Ramos (cell line): ENCODE measurements around the gene CASZ1.

Experiments used
- in situ Hi-C: fragments of 300-500 bp; cut with MboI; formaldehyde crosslinking; loops from one replicate; pipeline ENCODE4 v1.14.3; 2022; ENCODE audit warnings: low sequenced_read_pairs; ENCODE audit not compliant: unreplicated experiment

Gene CASZ1

DNA sequence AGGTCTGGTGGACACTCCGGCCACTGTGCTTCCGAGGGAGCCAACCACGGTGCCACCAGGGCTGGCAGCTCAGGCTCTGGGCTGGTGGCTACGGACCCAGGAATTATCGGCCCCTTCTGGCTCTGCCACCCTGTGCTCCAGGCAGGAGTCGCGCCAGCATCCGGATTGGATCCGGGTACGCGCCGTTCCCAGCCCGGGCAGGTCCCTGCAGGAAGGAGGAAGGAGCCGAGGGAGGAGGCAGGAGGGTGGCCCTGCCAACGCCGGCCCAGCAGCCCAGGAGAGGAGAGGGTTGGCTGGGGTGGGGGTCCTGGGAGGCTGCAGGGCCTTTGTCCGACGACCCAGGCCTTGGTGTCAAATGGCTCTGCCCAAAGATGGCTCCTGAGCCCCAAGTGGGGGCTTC is 160.5 kb downstream of the CASZ1 start:
- in situ Hi-C loops, result no loop called here

DNA sequence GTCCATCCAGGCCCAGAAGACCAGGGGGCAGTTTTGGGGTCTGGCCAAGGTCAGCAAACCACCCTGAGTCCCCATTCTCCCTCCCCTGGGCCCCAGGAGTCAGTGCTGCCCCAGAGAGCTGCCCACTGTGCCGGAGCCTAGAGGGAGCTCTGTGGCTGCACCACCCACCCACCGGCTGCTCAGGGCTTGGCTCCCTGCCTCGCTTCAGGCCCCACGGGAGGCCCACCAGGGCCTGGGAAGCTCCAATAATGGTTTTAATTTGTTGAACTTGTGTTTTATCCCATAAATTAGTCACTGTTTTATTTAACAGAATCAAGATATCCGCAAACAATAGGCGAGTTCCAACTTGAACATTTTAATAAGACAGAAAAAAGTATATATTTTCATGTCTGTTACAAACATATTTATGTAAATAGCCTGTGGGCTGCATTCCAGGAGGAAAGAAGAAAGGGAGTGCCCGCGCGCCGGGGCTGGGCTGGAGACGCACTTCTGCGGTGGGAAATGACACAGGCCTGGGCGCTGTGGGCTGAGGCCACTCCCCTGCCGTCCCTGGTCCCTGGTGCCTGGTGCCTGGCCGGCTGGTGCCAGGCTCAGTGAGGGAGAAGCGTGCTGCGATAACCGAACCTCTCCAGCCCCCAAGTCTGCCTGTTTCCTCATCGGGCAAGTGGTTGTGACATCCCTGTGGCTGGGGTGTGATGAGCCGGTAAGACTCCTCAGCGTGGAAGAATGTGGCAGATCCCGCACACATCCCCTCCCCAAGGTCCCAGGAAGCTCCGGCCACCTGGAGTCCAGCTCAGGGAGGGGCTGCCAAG is 161.2 kb downstream of the CASZ1 start:
- in situ Hi-C loops, result no loop called here

DNA sequence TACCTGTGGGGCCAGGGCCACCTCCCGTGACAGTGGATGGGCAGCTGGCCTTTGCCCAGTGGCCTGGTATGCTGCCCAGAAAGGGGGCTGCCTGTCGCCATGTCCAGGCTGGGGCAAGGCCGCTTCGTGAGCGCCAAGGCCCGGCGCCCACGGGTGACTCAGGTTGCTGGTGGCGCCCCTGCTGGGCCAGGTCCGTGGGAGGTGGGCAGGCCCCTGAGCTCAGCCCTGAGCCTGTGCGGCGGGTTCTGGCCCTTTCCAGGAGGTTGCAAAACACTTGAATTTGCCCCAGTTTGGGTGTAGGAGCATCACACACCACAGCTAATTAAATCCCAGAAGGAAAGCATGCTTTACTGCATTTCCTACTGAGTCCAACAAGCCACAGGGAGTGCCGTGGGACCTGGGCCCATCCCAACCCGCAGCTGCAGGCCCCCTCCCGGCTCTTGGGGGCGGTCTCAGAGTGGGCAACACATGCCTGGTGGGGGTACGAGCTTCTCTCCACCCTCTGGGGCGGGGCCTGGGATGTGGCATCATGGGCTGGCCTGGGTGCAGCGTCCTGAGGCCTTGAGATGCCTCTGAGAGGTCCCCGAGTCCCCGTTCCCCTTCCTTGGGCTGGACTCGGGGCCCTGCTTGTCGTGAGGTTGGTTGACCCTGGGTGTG is 161.9 kb downstream of the CASZ1 start:
- in situ Hi-C loops, result no loop called here

DNA sequence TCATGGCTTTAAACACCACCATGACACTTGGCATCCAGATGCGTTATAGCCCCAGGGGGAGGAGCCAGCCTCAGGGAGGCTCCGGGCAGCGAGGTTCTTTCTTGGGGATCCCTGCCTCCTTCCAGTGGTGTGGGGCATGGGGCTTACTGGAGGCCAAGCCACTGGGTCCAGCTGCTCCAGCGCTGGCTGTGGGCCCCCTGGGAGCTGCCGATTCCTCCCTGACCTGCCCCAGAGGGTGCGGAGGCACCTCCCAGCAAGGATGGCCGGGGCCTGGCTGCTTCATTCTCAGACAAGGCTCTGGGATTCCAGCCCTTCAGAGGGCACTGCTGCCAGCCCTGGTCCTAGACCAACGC is 162.4 kb downstream of the CASZ1 start:
- in situ Hi-C loops, result no loop called here

DNA sequence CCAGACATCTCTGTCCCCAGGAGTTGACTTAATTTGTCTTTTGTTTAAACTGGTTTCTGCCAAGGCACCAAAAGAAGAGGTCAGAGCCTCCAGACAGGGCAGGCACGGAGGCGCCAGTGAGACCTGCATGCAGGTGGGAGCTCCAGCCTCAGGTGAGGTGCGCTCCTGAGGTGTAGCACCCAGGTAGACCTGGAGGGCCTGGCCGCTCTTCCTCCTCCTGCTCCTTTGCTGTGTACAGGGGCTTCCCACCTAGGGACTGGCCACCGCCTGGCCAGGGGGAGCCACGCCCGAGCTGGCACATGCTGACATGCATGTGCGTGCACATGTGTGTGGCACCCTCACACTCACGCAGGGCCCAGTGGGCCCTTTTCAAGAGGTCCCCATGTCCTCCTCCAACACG is 163.0 kb downstream of the CASZ1 start:
- in situ Hi-C loops, result no loop called here

DNA sequence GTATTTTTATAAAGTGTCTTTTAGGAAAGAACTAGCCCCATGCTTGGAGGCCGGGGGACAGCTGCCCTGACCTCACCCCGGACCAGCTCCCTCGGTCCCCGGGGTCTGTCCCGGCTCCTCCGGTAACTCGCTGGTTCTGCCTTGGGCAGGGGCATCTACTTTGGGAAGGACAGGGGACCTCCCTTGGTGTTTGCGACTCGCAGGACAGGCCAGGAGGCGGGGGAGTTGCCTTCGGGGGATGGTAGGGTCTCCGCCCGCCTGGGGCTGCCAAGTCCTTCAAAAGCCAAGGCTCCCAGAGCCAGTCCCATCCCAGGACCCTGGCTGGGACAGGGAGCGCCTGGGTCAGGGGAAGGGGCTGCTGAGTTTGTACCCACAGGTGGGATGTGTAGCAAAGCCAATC is 163.8 kb downstream of the CASZ1 start:
- in situ Hi-C loops, result no loop called here

DNA sequence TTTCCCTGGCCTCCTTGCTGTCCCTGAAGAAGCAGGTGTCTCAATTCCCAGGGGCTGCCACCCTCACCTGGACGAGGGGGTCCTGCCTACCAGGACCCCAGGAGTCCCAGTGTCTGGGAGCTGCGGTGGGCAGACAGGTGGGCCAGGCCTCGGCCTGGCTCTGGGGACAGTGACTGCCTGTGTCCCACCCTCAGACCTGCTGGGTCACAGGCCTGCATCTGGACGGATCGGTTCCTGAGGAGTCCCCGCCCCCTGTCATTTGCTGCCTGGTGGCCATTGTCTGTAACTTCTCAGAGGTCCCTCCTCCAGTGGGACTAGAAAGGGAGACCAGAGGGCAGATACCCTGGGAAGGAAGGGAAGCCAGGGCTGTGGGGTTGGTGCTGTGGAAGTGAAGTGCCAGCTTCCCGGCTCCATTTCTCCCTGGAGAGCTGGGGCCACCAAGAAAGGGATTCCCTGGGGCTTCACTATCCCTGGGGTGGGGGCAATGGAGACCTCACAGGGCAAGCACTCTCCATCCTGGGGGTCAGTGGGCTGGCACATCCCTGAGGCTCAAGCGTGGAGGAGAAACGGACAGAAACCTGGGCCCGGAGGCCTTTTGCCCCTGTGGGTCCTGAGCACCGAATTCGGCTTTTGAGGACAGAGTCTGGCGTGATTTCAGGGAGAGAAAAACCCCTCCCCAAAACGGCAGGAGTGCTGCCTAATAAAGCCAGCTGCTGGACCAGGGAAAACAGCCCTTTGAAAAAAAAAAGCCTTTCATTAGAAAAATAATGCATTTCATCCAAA is 164.4 kb downstream of the CASZ1 start:
- in situ Hi-C loops, result no loop called here

DNA sequence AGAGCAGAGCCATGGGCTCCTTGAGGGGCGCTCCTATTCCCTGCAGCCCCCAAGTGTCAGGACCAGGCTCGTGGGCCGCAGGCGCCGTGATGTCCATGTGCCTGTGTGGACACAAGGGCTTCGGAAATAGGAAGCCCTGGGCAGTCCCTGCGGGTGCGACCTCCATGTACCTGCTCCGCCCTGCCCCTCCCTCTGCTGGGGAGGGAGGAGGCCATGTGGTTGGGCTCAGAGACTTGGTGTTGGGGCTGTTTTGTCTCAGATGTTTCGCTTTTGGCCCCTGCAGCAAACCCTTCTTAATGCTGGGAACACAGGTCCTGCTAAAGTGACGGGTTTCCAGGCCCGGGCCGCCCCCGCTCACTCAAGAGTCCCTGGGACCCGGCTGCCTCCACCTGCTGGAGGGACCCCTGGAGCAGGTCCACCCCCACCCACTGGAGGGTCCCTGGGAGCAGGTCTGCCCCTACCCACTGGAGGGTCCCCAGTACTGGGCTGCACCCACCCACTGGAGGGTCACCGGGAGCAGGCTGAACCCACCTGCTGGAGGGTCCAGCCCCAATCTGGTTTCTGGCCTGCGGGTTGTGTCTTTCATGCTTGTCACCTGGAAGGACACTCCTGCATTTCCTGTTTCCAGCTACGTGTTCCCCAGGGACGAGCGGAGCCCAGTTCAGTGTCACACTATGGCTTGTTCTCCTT is 165.2 kb downstream of the CASZ1 start:
- in situ Hi-C loops, result no loop called here

DNA sequence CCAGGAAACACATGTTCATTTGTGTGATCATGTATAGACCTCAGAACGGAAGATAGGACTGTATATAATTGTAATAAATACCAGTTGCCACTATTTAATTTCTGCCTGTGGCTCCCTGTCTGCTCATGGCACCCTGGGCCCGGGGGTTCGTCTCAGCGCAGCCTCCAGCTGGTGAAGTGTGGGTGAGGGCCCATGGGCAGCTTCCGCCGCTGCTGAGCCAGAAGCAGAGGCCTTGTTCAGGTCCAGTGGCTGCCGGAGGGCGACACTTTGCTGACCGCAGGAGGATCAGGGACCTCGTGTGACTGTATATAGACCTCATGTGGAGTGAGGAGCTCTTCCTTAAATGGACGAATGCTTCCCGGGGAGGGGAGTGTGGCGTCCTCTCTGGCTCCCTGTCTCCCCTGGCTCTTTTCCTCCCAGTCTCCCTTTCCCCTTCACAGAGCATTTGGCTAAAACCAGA is 165.8 kb downstream of the CASZ1 start:
- in situ Hi-C loops, result no loop called here

DNA sequence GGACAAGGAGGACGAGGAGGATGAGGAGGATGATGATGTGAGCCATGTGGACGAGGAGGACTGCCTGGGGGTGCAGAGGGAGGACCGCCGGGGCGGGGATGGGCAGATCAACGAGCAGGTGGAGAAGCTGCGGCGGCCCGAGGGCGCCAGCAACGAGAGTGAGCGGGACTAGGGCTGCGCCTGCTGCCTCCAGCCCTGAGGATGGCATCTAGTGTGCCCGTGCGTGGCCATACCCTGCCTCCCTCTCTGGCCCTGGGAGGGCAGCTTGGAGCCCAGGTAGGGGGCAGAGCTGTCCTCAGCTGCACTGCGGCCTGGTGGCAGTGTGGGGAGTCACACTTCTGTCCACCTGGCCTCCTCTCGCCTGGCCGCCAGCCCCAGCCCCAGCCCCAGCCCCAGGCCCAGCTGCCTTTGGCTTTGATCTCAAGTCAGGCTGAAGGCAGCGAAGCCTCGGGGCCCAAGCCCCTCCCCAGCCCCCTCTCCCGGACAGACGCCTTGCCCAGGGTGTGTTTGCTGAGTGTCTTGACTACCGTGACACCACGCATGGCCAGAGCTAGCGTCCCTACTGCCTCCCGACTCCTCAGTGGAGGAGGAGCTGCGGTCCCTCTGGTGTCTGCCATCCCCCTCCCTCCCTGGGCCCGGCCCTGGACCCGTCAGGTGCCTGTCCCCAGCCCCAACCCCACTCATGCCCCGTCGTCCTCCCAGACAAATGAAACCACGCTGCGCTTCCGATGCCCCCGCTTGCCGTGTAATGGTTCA is 166.5 kb downstream of the CASZ1 start:
- in situ Hi-C loops, result no loop called here

DNA sequence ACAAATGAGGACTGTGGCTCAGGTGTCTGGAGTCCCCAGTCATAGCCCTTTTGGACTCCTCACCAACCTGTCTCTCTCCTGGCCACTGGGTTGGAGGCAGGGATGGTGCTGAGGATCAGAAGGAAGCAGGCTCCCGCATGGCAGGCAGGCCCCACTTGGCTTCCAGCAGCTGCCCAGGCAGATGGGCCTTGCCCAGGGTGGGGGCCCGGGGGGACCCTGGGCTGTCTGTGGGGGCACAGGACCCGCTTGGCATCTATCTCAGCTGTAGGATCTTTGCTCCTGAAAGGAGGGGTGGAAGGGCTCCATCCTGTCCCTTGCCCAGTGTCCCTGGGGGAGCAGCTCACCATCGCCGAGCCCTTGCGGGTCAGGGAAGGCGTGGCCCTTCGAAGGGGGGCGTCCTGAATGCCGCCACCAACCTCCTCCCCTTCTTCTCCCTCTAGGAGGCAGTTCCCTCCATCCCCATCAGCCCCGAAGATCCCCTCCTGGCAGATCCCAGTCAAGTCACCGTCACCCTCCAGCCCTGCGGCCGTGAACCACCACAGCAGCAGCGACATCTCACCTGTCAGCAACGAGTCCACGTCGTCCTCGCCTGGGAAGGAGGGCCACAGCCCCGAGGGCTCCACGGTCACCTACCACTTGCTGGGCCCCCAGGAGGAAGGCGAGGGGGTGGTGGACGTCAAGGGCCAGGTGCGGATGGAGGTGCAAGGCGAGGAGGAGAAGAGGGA is 167.2 kb downstream of the CASZ1 start:
- in situ Hi-C loops, result no loop called here

DNA sequence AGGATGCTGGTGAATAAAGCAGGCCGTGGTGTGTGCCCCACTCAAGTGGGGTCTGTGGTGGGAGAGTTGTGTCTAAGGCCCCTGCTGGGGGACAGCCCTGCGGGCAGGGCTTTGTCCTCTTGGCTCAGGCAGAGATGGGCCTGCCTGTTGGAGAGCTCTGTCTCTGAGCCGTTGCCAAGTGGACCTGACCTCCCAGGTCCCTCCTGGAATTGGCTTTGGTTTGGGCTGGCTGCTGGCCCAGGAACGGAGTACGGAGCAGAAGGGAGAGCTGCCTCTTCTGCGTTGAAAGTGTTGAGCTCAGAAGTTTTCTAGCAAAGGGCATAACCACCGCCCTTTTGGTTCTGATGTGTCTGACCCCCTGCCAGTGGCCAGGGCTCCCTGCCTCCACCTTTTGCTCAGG is 167.8 kb downstream of the CASZ1 start:
- in situ Hi-C loops, result no loop called here

DNA sequence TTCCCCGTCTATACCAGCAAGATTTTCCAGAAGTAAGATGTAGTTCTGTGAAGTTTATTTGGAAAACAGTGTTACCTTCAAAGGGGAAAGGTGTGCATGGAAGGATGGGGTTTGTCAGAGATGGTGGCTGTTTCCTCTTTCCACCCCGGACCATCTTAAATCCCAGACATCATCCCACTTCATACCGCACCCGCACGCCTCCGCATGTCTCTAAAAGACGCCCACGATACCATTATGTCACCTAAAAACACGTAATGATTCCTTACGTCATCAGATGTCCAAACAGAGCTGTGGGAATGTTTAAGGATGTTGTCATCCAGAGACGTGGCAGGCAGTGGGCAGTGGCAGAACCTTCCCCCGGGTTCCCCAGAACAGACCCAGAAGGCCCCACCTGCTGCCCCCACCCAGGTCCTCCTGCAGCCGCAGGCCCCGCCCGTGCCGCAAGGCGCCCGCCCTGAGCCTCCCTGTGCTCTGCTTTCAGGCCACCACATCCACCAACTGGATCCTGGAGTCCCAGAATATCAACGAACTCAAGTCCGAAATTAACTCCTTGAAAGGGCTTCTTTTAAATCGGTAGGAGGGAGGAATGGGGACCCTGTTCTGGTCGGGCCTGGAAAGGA is 169.5 kb downstream of the CASZ1 start:
- in situ Hi-C loops, result no loop called here

DNA sequence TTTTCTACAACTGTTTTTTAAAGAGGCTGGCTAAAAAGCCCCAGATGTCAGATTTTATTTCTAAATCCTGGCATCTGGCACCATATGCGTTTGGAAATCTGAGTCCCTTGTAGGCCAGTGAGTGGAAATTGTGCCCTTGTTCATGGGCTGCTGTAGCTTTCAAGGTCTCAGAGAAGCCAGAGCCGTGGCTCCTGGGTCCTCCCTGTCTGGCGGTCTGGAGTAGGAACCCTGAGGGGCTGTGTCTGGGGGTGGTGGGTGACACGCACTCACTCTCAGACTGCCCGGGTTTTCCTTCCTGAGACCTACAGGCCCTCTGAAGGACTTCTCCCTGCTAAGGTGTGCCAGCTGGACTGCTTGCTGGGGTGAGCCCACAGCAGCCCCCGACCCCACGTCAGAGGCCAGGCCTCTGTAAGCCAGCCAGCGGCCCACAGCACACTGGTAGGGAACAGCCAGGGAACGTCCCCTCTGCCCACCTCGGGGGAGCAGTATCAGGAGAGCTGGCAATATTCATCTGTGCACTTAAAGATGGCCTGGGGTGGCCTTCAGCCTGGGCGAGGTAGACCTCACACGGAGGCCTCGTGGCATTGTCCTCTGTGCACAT is 170.2 kb downstream of the CASZ1 start:
- in situ Hi-C loops, result no loop called here

DNA sequence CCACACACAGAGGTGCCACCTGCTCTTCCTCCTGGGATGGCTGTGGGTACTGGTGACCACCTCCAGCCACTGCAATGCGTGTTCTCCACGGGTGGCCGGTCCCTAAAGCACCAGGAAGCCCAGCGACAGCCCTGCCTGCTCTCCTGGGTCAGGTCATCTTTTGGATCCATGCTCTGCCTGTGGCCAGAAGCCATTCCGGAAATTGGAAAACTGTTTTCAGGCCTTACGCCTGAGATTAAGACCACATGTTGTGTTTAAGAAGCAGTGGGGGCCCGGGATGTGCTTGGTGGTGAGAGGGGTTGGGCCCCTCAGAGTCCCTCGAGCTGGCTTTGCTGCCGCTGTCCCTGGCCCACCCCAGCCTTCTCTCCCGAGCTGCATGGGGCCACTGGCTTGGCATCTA is 170.9 kb downstream of the CASZ1 start:
- in situ Hi-C loops, result no loop called here

DNA sequence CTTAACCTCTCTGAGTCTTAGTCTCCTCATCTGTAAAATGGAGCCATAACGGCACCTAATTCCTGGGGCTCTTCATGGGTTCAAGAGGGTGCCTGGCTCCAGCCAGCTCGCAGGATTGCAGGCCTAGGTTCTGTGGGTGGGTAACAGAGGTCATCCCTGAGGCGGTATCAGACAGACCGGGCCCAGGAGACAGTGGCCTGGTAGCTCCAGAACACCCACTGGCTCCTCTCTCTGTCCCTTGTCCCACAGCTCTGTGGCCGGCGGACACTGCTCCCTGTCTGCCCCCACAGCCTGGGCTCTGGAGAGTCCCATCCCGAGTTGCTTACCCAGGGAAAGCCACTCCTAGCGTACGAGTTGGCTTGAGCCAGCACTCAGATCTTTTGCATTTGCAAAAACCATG is 171.4 kb downstream of the CASZ1 start:
- in situ Hi-C loops, result no loop called here

DNA sequence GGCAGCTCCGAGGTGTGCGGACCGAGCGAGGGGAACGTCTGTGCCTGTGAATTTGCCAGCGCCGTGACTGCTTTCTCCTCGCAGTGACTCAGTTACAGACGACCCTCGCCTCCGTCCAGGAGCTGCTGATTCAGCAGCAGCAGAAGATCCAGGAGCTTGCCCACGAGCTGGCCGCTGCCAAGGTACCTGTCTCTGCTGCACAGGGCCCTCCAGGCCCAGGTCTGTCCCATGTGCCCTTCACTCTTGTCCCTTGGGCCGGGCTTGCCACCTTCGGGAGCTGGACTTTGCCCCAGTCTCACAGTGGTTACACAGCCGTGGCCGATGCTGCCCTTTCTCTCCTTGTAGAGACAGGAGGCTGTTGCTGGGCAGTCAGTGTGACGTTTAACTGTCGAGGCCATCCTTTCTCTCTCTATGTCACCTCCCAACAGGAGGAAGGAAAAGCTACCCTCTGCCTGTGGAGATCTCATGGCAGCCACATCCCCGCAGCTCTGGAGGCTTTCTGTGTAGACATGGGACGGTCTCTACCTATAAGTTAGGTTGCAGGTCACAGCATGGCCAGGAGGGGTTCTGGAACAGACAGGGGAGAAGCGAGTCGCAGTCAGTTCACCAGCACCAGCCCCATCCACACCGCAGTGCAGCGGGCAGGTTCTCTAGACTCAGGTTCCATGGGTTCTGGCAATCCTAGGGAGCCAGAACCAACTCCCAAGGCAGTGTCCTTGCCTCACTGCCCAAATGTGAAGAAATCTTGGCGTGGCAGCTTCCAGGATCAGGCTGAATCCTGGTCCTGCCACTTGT is 172.0 kb downstream of the CASZ1 start:
- in situ Hi-C loops, result no loop called here

DNA sequence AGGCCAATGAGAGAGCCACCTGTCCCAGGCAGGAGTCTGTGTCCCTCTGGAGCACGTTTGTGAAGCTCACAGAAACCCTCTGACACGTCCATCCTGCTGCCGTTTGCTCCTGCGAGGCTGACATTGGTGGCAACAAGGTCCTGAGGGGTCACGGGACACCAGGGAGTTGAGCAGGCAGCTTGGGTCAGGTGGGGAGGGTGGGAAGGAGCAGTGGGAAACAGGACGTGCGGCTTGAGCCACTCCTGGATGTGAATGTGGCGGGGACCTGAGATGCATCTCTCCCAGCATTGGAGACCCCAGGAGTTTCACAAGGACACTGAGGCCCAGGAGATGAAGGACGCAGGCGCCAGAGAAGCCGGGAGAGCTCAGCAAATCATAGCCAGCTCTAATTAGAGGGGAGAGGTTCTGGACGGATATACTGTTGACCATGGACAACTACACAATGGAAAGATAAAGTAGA is 172.7 kb downstream of the CASZ1 start:
- in situ Hi-C loops, result no loop called here
